Keratinocyte (primary cell): ENCODE results near the gene TFEC. TPM values are rescaled to one million over a fixed set of nuclear protein-coding genes. Genes with fewer than 3 reads are reported as not detected.

Experiments
- DNase-seq: peaks from one replicate; pipeline ENCODE4 v3.0.0-alpha.2; 2011; ENCODE audit warnings: low read depth, missing footprints, low spot score
- FAIRE-seq: peaks from 2 replicates; lab custom pipeline; 2011; peaks lifted over from hg19 to GRCh38; lab: Jason Lieb, UNC
- H2AFZ ChIP-seq: 2 replicates; pipeline ENCODE4 v1.6.0; 2012; ENCODE audit warnings: low read length, control low read depth, inconsistent platforms; ENCODE audit not compliant: control insufficient read depth
- H3K27ac ChIP-seq: 2 replicates; pipeline ENCODE4 v1.5.1; 2011; ENCODE audit warnings: low read length; ENCODE audit not compliant: control insufficient read depth, insufficient read depth
- H3K27me3 ChIP-seq: 3 replicates; pipeline ENCODE4 v1.6.0; 2011; ENCODE audit warnings: low read length; ENCODE audit not compliant: control insufficient read depth, insufficient read depth; ENCODE audit errors: extremely low read depth
- H3K36me3 ChIP-seq, 2 experiments: 2 replicates in 1 of 2; 3 replicates in 1 of 2; pipeline ENCODE4 v1.5.1; 2011; ENCODE audit warnings: low read length in 2 of 2, mild to moderate bottlenecking in 1 of 2; ENCODE audit not compliant: control insufficient read depth in 2 of 2, insufficient read depth in 2 of 2; ENCODE audit errors: extremely low read depth in 1 of 2
- H3K4me1 ChIP-seq: 3 replicates; pipeline ENCODE4 v1.5.1; 2011; ENCODE audit warnings: low read length; ENCODE audit not compliant: control insufficient read depth, insufficient read depth; ENCODE audit errors: extremely low read depth
- H3K4me2 ChIP-seq: 3 replicates; pipeline ENCODE4 v1.6.0; 2011; ENCODE audit warnings: low read depth, low read length; ENCODE audit not compliant: control insufficient read depth, insufficient read depth; ENCODE audit errors: extremely low read depth
- H3K4me3 ChIP-seq, 3 experiments: fragments of 200-600 bp in 1 of 3; sonication (generic) in 1 of 3; 2 replicates in 2 of 3; 3 replicates in 1 of 3; pipeline ENCODE4 v1.5.1; 2011 to 2016; ENCODE audit warnings: low read length in 3 of 3, mild to moderate bottlenecking in 3 of 3, control low read depth in 2 of 3, inconsistent platforms in 1 of 3, low read depth in 1 of 3, mixed read lengths in 1 of 3, mixed run types in 1 of 3, moderate library complexity in 1 of 3; ENCODE audit not compliant: control insufficient read depth in 2 of 3, insufficient read depth in 2 of 3; ENCODE audit errors: extremely low read depth in 1 of 3
- H3K79me2 ChIP-seq: 2 replicates; pipeline ENCODE4 v1.6.0; 2012; ENCODE audit warnings: low read length; ENCODE audit not compliant: control insufficient read depth, insufficient read depth
- H3K9ac ChIP-seq: 3 replicates; pipeline ENCODE4 v1.6.0; 2011; ENCODE audit warnings: low read length; ENCODE audit not compliant: control insufficient read depth, insufficient read depth; ENCODE audit errors: extremely low read depth
- H3K9me1 ChIP-seq: 3 replicates; pipeline ENCODE4 v1.6.0; 2011; ENCODE audit warnings: low read length; ENCODE audit not compliant: control insufficient read depth, insufficient read depth; ENCODE audit errors: extremely low read depth
- H3K9me3 ChIP-seq: 2 replicates; pipeline ENCODE4 v1.5.1; 2012; ENCODE audit warnings: low read depth, low read length; ENCODE audit not compliant: control insufficient read depth
- H4K20me1 ChIP-seq: 3 replicates; pipeline ENCODE4 v1.6.0; 2011; ENCODE audit warnings: low read length; ENCODE audit not compliant: control insufficient read depth, insufficient read depth; ENCODE audit errors: extremely low read depth
- CTCF ChIP-seq, 3 experiments: IDR thresholded peaks in 1 of 3; conservative IDR thresholded peaks in 1 of 3; optimal IDR thresholded peaks in 1 of 3; 2 replicates in 2 of 3; 3 replicates in 1 of 3; pipeline versions ENCODE3 to v1.5.1; 2011; ENCODE audit warnings: low read length in 3 of 3, mild to moderate bottlenecking in 3 of 3, moderate library complexity in 2 of 3, control low read depth in 1 of 3, inconsistent platforms in 1 of 3; ENCODE audit not compliant: insufficient read depth in 2 of 3; ENCODE audit errors: extremely low read depth in 1 of 3
- EZH2 ChIP-seq: IDR thresholded peaks from one replicate; pipeline ENCODE4 v1.6.1; 2012; ENCODE audit warnings: inconsistent platforms, mild to moderate bottlenecking, low read length, moderate library complexity
- dilution Hi-C: fragments of 300-500 bp; cut with MboI; formaldehyde crosslinking; loops from one replicate; pipeline ENCODE4 v1.7.0; 2020; ENCODE audit warnings: low sequenced_read_pairs; ENCODE audit not compliant: extremely low pct_ligation_motif_present
- polyA minus RNA-seq, 3 experiments: library from RNA; depleted of rRNA, polyadenylated mRNA; stranded (reverse); fragments of >200 nt; gene quantifications; 1 replicate in 1 of 3; 2 replicates in 1 of 3; 3 replicates in 1 of 3; pipeline ENCODE4 v1.2.3, GENCODE V29; 2011
- polyA plus RNA-seq, 5 experiments: library from polyadenylated mRNA; depleted of rRNA in 3 of 5; stranded (reverse) in 3 of 5; stranded (forward) in 1 of 5; unstranded in 1 of 5; fragments of >200 nt; gene quantifications; 1 replicate in 1 of 5; 2 replicates in 3 of 5; 3 replicates in 1 of 5; pipeline versions ENCODE4 v1.2.1 to v1.2.3, GENCODE V29; 2011 to 2012; ENCODE audit warnings: missing spikeins in 2 of 5, low read depth in 1 of 5, low replicate concordance in 1 of 5

TFEC gene
- 0.05 to 0.11 TPM (median 0.08 TPM) in 3 replicates for polyA plus RNA-seq
- not detected for polyA plus RNA-seq (2011; ENCODE audit: low read depth)
- polyA plus RNA-seq (2011; cell fraction: cytosol; rRNA removed) = 0.01 and 0.07 TPM in 2 replicates
- 0.23 and 0.34 TPM in 2 replicates for polyA plus RNA-seq (2011; cell fraction: nucleus; rRNA removed)
- polyA plus RNA-seq (2012; ENCODE audit: low replicate concordance) = not detected in 2 replicates
- polyA minus RNA-seq = 0.10 TPM in 1 of 3 replicates, not detected in the others
- not detected for polyA minus RNA-seq (2011; cell fraction: cytosol; rRNA and poly(A)+ RNA removed)
- 0.21 TPM in 1 of 2 replicates, not detected in the other for polyA minus RNA-seq (2011; cell fraction: nucleus; rRNA and poly(A)+ RNA removed)

- TF ChIP-seq EZH2 (no peak), CTCF (optimal IDR thresholded peaks at IDR 0.05 in 1 of 3, IDR thresholded peaks at IDR 0.05 in 1 of 3, conservative IDR thresholded peaks at IDR 0.05 in 1 of 3; ENCODE audit: extremely low read depth in 1 of 3, insufficient read depth in 2 of 3, low read length in 3 of 3) (no peak)
- dilution Hi-C loops = no loop called here
- H3K27ac ChIP-seq = no peak within 1 kb of the TSS
Observed at GRCh38 chr7:116030651-116031276, at the start of gene TFEC. Gene TFEC (minus strand): TSS chr7:116030763. CDS start chr7:115984441, 46,322 bp downstream.

GRCh38 chr7:116075351-116076145 lies 45.0 kb upstream of the TFEC start:
- dilution Hi-C loops = no loop called here
- FAIRE-seq (no peak), DNase-seq (no peak)
- Histone ChIP-seq H3K36me3 (no peaks in the 10 kb centered on the region), H3K4me2 (no peak overlapping the region), H3K4me3 (no peak overlapping the region), H3K27me3 (no peaks in the 10 kb centered on the region), H3K9me1 (no peaks in the 10 kb centered on the region), H3K27ac (no peak overlapping the region), H4K20me1 (no peaks in the 10 kb centered on the region), H2AFZ (peak overlapping the region; percentile 72), H3K9me3 (no peaks in the 10 kb centered on the region), H3K9ac (no peak overlapping the region), H3K4me1 (no peaks in the 10 kb centered on the region), H3K79me2 (no peaks in the 10 kb centered on the region)
- TF ChIP-seq CTCF (optimal IDR thresholded peaks at IDR 0.05 in 1 of 3, IDR thresholded peaks at IDR 0.05 in 1 of 3, conservative IDR thresholded peaks at IDR 0.05 in 1 of 3; ENCODE audit: extremely low read depth in 1 of 3, insufficient read depth in 2 of 3, low read length in 3 of 3) (no peak), EZH2 (no peak)

More at GRCh38 chr7:116030651-116031276, at the start of gene TFEC:
- H3K9me3 ChIP-seq = no peaks in the 10 kb centered on the region
- H3K9me1 ChIP-seq = no peaks in the 10 kb centered on the region
- no peaks in the 10 kb centered on the region for H4K20me1 ChIP-seq
- H3K9ac ChIP-seq = no peak within 1 kb of the TSS
- H3K36me3 ChIP-seq = no peaks in the 10 kb centered on the region
- H3K4me2 ChIP-seq = peak within 1 kb of the TSS; percentile 46
- DNase-seq (no peak), FAIRE-seq (no peak)
- H2AFZ ChIP-seq = peak within 1 kb of the TSS; percentile 85
- peak within 1 kb of the TSS in 1 of 3 experiments; percentile 26 for H3K4me3 ChIP-seq
- H3K27me3 ChIP-seq = no peaks in the 10 kb centered on the region
- H3K79me2 ChIP-seq = no peaks in the 10 kb centered on the region
- peaks cover 4% of the 10 kb centered on the region for H3K4me1 ChIP-seq
